Stimulated activated naive CD8-positive, alpha-beta T cell treated with anti-CD3 and anti-CD28 coated beads, Interleukin-15, amount 100 ng/mL, for 72 hours (primary cell): ENCODE data around the gene SLC1A6.
"Not testable (repeated sequence)": the region's sequence is repeated elsewhere in the genome, so short reads cannot be mapped to it uniquely, and the experiment has no call there.

Experiments
- ATAC-seq: fragments of 150-1000 bp; cut with Tn5 transposase; 2 replicates; pipeline ENCODE4 v1.10.0; 2021; ENCODE audit warnings: mild to moderate bottlenecking, moderate library complexity
- DNase-seq, 2 donors: peaks; one replicate each; pipeline ENCODE4 v3.0.0; 2021 to 2022
- H3K27ac Mint-ChIP-seq, 2 donors: one replicate each; pipeline ENCODE4 v1.8.0; 2022; ENCODE audit warnings: mild to moderate bottlenecking in 2 of 2, mixed read lengths in 2 of 2, moderate library complexity in 2 of 2
- H3K27me3 Mint-ChIP-seq: one replicate; pipeline ENCODE4 v1.8.0; 2022; ENCODE audit warnings: mixed read lengths
- H3K4me1 Mint-ChIP-seq: one replicate; pipeline ENCODE4 v1.8.0; 2022; ENCODE audit warnings: mild to moderate bottlenecking, mixed read lengths
- H3K4me3 Mint-ChIP-seq, 2 donors: one replicate each; pipeline ENCODE4 v1.8.0; 2022; ENCODE audit warnings: mild to moderate bottlenecking in 2 of 2, mixed read lengths in 2 of 2, moderate library complexity in 1 of 2
- H3K9me3 Mint-ChIP-seq, 2 donors: one replicate each; pipeline ENCODE4 v1.8.0; 2022; ENCODE audit warnings: mixed read lengths in 2 of 2

The SLC1A6 gene

DNA sequence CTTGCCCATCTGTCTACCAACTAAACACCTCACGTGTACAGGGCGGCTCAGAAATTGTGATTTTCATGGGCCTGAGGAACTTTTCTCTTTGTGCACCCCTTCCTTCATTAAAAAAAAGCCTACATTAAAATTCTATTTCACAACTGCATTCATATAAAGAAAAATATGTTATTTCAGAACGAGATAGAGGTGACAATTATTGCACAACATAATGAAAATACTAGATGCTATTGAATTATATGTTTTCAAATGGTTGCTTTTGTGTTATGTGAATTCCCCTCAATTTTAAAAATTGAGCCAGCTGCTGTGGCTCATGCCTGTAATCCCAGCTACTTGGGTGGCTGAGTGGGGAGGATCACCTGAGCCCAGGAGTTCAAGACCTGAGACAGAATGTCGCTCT is 5.2 kb downstream of the SLC1A6 start:
- H3K27me3 Mint-ChIP-seq, result peaks cover 33% of the 10 kb centered on the region
- H3K4me3 Mint-ChIP-seq, result no peak overlapping the region
- no peak overlapping the region for H3K27ac Mint-ChIP-seq
- peaks cover 4% of the 10 kb centered on the region for H3K4me1 Mint-ChIP-seq
- DNase-seq (no peak), ATAC-seq (no peak)
- no peaks in the 10 kb centered on the region for H3K9me3 Mint-ChIP-seq

DNA sequence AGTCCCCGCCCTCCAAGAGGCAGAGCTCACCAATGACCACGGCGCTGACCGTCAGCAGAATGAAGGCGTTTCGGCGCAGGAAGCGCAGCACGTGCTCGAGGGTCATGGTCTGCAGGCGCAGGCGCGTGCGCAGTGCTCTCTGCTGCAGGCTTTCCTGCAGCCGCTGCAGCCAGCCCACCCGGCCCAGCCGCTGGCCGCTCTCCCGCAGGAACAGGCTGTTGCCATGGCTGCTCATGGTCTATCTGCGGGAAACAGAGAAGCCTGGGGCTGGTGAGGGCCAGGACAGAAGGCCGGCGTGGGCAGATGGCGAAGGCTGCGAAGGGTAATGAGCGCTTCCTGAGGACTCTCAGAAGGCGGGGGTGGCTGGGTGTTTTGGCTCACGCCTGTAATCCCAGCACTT is 7.0 kb downstream of the SLC1A6 start:
- H3K4me1 Mint-ChIP-seq, result no peaks in the 10 kb centered on the region
- DNase-seq, result no peak
- H3K27ac Mint-ChIP-seq, result no peak overlapping the region
- H3K4me3 Mint-ChIP-seq, result no peak overlapping the region
- ATAC-seq, result no peak
- peaks cover 16% of the 10 kb centered on the region for H3K27me3 Mint-ChIP-seq
- H3K9me3 Mint-ChIP-seq, result no peaks in the 10 kb centered on the region

DNA sequence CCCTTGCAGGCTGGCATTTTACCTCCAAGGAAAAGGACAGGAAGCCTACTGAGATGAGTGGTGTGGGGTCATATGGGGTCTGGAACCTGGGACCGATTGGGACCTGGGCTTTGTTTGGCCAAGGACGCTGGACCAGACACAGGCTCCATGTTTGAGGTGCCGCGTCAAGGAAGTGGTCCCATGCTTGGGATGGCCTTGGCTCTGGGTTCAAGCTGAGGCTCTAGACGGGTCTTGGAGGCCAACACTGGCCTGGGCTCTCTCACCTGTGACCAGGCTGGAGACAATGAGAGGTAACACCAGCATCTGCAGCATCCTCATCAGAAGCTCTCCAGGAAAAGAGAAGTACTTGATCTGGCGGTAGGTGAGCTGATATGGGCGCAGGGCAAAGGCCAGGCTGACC is 8.2 kb downstream of the SLC1A6 start:
- Mint-ChIP-seq H3K4me3 (no peak overlapping the region), H3K27ac (peak overlapping the region in 1 of 2 donors; percentile 1), H3K9me3 (no peaks in the 10 kb centered on the region), H3K27me3 (peaks cover 7% of the 10 kb centered on the region), H3K4me1 (no peaks in the 10 kb centered on the region)
- DNase-seq (no peak), ATAC-seq (no peak)

DNA sequence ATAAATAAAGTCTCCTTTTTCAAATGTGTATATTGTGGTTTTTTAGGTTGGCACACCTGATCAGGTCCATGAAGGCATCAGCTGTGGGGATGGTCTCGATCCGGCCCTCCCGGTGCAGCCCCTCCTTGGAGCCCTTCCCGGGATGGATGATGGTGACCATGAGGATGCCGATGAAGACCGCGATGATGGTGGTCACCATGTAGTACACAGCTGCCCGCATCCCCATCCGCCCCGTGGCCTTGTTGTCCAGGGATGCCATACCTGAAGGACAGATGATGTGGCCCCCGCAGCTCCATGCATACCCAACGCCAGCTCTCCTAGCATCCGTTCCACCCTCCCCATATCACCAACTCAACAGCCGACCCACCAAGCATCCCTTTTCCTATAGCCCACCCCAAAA is 11.4 kb downstream of the SLC1A6 start:
- no peak for DNase-seq
- no peak for ATAC-seq
- no peaks in the 10 kb centered on the region for H3K9me3 Mint-ChIP-seq
- peak overlapping the region in 1 of 2 donors; percentile 79 for H3K27ac Mint-ChIP-seq
- peaks cover under 1% of the 10 kb centered on the region for H3K27me3 Mint-ChIP-seq
- H3K4me1 Mint-ChIP-seq, result no peaks in the 10 kb centered on the region
- no peak overlapping the region for H3K4me3 Mint-ChIP-seq

DNA sequence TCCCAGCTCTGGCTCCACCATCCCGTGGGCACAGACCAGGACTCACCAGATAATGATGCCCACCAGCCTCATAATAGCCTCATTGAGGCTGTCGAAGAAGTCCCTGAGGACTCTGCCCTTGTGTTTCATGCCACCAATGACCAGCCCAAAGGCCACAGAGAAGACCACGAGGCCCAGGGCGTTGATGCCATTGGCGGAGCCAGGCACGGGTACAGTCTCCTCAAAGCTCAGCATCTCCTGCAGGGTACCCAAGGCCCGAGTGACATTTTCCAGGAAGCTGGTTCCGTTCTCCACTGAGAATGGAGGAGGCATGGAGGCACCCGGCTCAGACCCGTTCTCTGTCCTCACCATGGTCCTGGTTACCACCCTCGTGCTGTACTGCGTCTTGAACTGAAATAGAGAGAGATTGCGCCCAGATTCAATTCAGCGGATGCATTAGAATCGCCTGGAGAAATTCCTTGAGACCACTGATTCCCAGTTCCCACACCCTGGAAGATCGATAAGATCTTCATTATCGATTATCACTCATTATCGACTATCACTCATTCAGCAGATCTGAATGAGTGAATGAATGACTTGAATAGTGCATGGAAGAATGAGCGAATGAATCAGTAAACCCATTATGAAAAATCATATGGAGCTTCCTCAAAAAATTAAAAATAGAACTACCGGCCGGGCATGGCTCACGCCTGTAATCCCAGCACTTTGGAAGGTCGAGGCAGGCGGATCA is 17.5 kb downstream of the SLC1A6 start:
- Mint-ChIP-seq H3K9me3 (peaks cover 2 to 18% of the 10 kb centered on the region in 2 donors), H3K27me3 (no peaks in the 10 kb centered on the region), H3K4me3 (no peak overlapping the region), H3K27ac (no peak overlapping the region), H3K4me1 (no peaks in the 10 kb centered on the region)
- ATAC-seq (no peak), DNase-seq (no peak)

DNA sequence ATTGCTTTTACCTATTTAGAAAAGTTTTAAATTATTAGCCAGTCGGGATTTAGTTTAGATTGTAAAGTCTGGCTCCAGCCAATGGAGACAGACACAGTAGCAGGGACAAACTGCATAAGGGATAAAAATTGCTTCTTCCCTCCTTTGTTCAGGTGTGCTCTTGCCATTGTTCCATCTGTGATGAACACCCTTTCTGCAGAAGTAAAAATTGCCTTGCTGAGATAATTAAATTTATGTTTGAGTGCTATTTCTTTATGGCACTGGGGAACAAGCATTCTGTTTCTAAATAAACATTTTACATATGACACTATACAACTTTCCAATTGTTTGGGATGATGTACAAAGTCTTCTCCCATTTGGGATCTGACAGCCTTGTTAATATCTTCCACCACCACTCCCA is 20.4 kb downstream of the SLC1A6 start:
- H3K27me3 Mint-ChIP-seq, result no peaks in the 10 kb centered on the region
- no peak overlapping the region for H3K4me3 Mint-ChIP-seq
- no peak for DNase-seq
- ATAC-seq, result no peak
- H3K9me3 Mint-ChIP-seq, result peaks cover 11 to 30% of the 10 kb centered on the region in 2 donors
- no peaks in the 10 kb centered on the region for H3K4me1 Mint-ChIP-seq
- H3K27ac Mint-ChIP-seq, result no peak overlapping the region

DNA sequence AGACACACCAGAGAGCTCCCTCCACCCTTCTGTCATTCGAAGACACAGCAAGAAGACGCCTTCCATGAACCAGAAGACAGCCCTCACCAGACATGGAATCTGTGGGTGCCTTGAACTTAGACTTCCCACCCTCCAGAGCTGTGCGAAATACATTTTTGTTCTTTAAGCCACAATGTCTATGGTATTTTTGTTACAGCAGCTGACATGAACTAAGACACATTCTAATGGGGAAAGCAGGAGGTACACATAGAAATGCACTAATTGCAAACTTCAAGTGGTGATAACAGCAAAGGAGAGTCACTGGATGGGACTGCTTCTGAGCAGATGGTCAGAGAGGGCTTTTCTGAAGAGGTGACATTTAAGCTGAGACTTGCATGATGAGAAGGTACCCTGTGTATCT is 22.2 kb downstream of the SLC1A6 start:
- Mint-ChIP-seq H3K4me1 (no peaks in the 10 kb centered on the region), H3K9me3 (peaks cover 11 to 30% of the 10 kb centered on the region in 2 donors), H3K4me3 (no peak overlapping the region), H3K27ac (no peak overlapping the region), H3K27me3 (peaks cover 8% of the 10 kb centered on the region)
- DNase-seq (no peak), ATAC-seq (no peak)

DNA sequence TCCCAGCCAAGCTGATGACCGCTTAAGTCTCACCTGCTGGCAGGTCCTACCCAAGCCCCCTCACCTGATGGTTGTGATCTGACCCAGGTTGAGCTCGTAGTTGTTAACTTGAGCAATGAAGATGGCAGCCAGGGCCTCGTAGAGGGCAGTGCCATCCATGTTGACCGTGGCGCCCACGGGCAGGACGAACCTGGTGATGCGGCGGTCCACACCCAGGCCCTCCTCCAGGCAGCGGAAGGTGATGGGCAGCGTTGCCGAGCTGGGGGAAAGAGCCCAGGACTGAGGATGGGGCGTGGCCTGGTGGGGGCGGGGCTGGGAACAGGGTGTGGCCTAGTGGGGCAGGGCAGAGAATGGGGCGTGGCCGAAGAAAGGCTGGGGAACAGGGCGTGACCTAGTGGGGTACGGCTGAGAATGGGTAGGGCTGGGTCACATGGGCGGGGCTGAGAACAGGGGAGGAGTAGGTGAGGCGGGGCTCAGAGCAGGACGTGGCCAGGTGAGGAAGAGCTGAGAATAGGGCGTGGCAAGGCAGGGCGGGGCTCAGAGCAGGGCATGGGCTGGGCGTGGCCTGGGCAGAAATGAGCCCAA is 25.5 kb downstream of the SLC1A6 start:
- H3K9me3 Mint-ChIP-seq, result peaks cover 11 to 19% of the 10 kb centered on the region in 2 donors
- ATAC-seq (no peak), DNase-seq (no peak)
- H3K4me3 Mint-ChIP-seq, result no peak overlapping the region
- H3K4me1 Mint-ChIP-seq, result no peaks in the 10 kb centered on the region
- H3K27ac Mint-ChIP-seq, result no peak overlapping the region
- peaks cover 8% of the 10 kb centered on the region for H3K27me3 Mint-ChIP-seq

DNA sequence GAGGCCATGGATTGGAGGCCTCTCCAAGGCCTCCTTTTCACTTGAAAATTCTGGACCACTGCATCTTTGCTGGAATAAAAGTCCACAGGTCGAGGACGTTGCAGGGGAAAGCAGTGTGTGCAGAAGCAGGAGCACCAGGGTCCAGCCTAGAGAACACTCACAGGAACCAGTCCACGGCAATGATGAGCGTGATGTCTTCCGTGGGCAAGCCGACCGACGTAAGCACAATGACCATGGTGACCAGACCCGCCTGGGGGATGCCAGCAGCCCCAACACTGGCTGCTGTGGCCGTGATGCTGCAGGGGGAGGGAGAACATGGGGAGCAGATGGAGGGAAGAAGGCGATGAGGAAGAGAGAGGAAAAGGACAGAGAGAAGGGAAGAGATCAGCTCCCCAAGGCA is 26.9 kb downstream of the SLC1A6 start:
- Mint-ChIP-seq H3K4me3 (no peak overlapping the region), H3K4me1 (no peaks in the 10 kb centered on the region), H3K9me3 (peaks cover 11 to 18% of the 10 kb centered on the region in 2 donors), H3K27ac (no peak overlapping the region), H3K27me3 (peaks cover 8% of the 10 kb centered on the region)
- no peak for ATAC-seq
- DNase-seq, result no peak

DNA sequence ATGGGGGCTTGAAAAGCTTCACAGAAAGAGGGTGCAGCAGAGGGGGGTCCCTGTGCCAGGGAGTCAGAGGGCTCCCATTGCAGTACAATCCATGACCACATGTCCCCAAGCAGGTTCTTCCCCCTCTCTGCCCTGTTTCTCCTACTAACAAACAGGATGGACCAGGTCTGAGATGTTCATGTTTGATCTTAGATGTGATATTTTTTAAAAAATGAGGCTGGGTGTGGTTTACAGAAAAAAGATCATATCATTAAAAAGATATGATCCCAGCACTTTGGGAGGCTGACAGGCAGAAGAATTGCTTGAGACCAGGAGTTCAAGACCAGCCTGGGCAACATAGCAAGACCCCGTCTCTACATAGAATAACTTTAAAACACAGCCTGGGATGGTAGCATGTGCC is 29.2 kb downstream of the SLC1A6 start:
- no peak for ATAC-seq
- no peak overlapping the region for H3K4me3 Mint-ChIP-seq
- DNase-seq, result no peak
- H3K9me3 Mint-ChIP-seq, result no peaks in the 10 kb centered on the region
- H3K27ac Mint-ChIP-seq, result peak overlapping the region in 1 of 2 donors; percentile 42
- H3K27me3 Mint-ChIP-seq, result peaks cover 8% of the 10 kb centered on the region
- no peaks in the 10 kb centered on the region for H3K4me1 Mint-ChIP-seq

DNA sequence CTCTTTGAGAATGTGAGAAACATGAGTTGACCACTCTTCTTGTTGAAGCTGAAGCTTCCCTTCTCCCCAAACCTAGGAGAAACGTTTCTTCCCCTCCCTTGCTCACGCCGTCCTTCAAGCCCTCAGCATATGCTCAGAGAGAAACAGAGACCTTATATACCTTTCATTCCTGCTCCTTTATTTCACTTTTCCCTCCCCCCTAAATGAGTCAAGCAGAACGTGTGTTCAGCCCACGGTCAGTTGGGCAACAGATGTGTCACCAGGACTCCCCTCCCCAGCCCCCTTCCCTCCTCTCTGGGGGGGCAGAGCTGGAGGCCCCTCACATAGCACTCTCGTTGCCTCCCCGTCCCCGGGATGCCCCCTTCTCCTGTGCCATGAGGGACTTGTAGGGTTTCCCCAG is 29.8 kb downstream of the SLC1A6 start:
- Mint-ChIP-seq H3K9me3 (no peaks in the 10 kb centered on the region), H3K4me1 (no peaks in the 10 kb centered on the region), H3K27me3 (peaks cover 8% of the 10 kb centered on the region), H3K27ac (no peak overlapping the region), H3K4me3 (no peak overlapping the region)
- DNase-seq (no peak), ATAC-seq (no peak)

DNA sequence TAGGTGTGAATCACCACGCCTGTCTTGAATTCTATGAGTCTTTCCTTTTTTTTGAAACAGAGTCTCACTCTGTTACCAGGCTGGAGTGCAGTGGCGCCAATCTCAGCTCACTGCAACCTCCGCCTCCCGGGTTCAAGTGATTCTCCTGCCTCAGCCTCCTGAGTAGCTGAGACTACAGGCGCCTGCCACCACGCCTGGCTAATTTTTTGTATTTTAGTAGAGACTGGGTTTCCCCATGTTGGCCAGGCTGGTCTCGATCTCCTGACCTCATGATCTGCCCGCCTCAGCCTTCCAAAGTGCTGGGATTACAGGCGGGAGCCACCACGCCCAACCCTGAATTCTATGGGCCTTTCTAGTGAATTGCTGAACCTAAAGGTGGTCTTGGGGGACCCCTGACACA is 30.3 kb downstream of the SLC1A6 start:
- ATAC-seq, H3K4me1 Mint-ChIP-seq, H3K27ac Mint-ChIP-seq, H3K27me3 Mint-ChIP-seq, H3K4me3 Mint-ChIP-seq, DNase-seq, H3K9me3 Mint-ChIP-seq: not testable (repeated sequence)

DNA sequence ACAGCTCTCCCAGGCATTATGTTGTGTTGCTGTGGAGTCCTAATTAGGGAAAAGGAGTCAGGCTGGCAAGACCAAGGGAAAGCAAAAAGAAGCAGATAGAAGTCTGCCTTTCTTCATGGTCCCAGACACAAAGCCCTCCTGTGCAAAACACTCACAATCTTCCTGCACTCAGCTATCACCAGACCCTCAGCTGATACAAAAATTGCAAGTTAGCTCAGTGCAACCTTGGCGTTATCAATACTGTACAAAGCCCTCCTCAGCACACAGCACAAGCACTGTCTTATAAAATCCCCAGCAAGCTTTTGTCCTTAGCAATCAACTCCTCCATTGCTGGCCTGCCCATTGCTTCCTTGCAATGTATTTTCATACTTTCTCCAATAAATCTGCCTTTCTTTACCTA is 35.2 kb downstream of the SLC1A6 start:
- no peak for DNase-seq
- no peak overlapping the region for H3K27ac Mint-ChIP-seq
- no peaks in the 10 kb centered on the region for H3K27me3 Mint-ChIP-seq
- peaks cover 6% of the 10 kb centered on the region for H3K4me1 Mint-ChIP-seq
- ATAC-seq, result no peak
- H3K4me3 Mint-ChIP-seq, result no peak overlapping the region
- H3K9me3 Mint-ChIP-seq, result no peaks in the 10 kb centered on the region

DNA sequence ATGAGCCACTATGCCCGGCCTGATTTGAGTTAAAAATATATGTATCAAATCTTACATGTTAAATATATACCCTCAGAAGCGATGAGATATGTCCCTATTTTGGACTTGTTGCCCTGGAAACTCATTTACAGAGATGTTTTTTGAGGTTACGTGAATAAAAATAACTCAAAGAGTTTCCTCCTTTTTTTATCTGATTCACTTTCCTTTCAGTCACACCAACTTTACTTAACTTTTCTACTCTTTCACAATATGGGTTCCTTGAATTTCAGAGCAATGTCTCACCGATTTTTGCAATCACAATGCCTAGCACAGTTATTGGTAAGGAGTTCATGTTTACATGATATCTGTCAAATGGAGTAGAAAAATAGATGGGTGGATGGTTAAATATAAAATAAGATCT is 36.1 kb downstream of the SLC1A6 start:
- ATAC-seq (no peak), DNase-seq (no peak)
- H3K27ac Mint-ChIP-seq, result peak overlapping the region in 1 of 2 donors; percentile 28
- H3K4me1 Mint-ChIP-seq, result peaks cover 6% of the 10 kb centered on the region
- H3K4me3 Mint-ChIP-seq, result no peak overlapping the region
- no peaks in the 10 kb centered on the region for H3K27me3 Mint-ChIP-seq
- H3K9me3 Mint-ChIP-seq, result no peaks in the 10 kb centered on the region

DNA sequence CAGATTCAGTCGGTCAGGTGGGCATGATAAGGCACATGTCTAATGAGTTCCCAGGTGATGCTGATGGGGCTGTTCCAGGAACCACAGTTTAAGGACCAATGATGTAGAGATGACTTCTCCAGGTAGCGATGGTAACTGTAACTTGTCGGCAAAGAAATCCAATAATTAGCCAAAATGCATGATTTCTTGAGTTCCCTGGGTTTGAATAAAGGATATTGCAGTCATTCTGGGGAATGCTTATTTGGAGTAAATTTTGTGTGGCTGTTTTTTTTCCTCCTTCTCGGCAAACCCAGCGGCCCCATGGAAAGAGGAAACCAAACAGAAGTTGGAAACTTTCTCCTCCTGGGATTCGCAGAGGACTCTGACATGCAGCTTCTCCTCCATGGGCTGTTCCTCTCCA is 38.5 kb downstream of the SLC1A6 start, which contains the start of gene OR7C2:
Gene OR7C2 (plus strand): TSS at position 301 of the 400 bp plus-strand sequence. CDS start 0 bp downstream, at position 301.
- ATAC-seq, result no peak
- H3K9me3 Mint-ChIP-seq, result no peaks in the 10 kb centered on the region

DNA sequence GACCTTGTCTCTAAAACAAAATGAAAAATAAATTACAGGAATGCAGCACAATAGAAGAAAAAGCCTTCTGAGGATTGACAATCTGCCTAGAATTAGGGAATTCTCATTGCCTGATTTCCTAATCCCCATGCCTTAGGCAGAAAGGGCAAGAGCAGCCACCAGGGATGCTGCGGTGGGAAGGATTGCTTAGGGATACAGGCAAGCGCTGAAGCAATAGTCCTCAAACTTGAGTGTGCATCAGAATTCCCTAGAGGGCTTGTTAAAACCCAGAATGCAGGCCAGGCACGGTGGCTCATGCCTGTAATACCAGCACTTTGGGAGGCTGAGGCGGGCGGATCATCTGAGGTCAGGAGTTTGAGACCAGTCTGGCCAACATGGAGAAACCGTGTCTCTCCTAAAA is 39.4 kb downstream of the SLC1A6 start:
- Mint-ChIP-seq H3K4me3 (no peak overlapping the region), H3K9me3 (no peaks in the 10 kb centered on the region), H3K27ac (no peak overlapping the region), H3K4me1 (peaks cover 6% of the 10 kb centered on the region), H3K27me3 (peaks cover 8% of the 10 kb centered on the region)
- ATAC-seq, result no peak
- DNase-seq, result no peak

More for the DNA sequence above, 38.5 kb downstream of the SLC1A6 start, which contains the start of gene OR7C2:
- no peak within 1 kb of the TSS for H3K4me3 Mint-ChIP-seq
- no peak for DNase-seq
- peaks cover 6% of the 10 kb centered on the region for H3K4me1 Mint-ChIP-seq
- H3K27me3 Mint-ChIP-seq, result peaks cover 4% of the 10 kb centered on the region
- no peak within 1 kb of the TSS for H3K27ac Mint-ChIP-seq
